Kidney (tissue), 14 donors: ENCODE data around the gene SUDS3. TPM values are rescaled to one million over a fixed set of nuclear protein-coding genes. Genes with fewer than 3 reads are reported as not detected.

Experiments used
- DNase-seq, 5 donors: peaks; one replicate each; pipeline ENCODE4 v3.0.0-alpha.2; 2013 to 2020
- FAIRE-seq: peaks from 2 replicates; lab custom pipeline; 2012; peaks lifted over from hg19 to GRCh38; lab: Jason Lieb, UNC
- H3K27ac ChIP-seq, 2 donors: one replicate each; pipeline ENCODE4 v1.7.0; 2013; ENCODE audit warnings: low read depth in 2 of 2, low read length in 2 of 2, inconsistent platforms in 1 of 2
- H3K27me3 ChIP-seq: one replicate; pipeline ENCODE4 v1.7.1; 2013; ENCODE audit warnings: low read length, inconsistent platforms; ENCODE audit not compliant: control insufficient read depth, insufficient read depth
- H3K36me3 ChIP-seq, 3 donors: one replicate each; pipeline versions ENCODE4 v1.7.0 to v1.7.1; 2013; ENCODE audit warnings: low read length in 3 of 3, control low read depth in 1 of 3, inconsistent platforms in 1 of 3; ENCODE audit not compliant: insufficient read depth in 3 of 3, control insufficient read depth in 2 of 3
- H3K4me1 ChIP-seq, 3 donors: one replicate each; pipeline versions ENCODE4 v1.7.0 to v1.7.1; 2013; ENCODE audit warnings: low read length in 3 of 3, inconsistent platforms in 1 of 3, low read depth in 1 of 3; ENCODE audit not compliant: control insufficient read depth in 2 of 3, insufficient read depth in 2 of 3
- H3K4me3 ChIP-seq, 3 donors: one replicate each; pipeline versions ENCODE4 v1.7.0 to v1.8.1; 2013; ENCODE audit warnings: low read length in 3 of 3, control low read depth in 1 of 3, inconsistent platforms in 1 of 3
- H3K9ac ChIP-seq, 3 donors: one replicate each; pipeline versions ENCODE4 v1.7.0 to v1.7.1; 2013; ENCODE audit warnings: low read length in 3 of 3, control low read depth in 1 of 3, inconsistent platforms in 1 of 3
- H3K9me3 ChIP-seq, 3 donors: one replicate each; pipeline versions ENCODE4 v1.7.0 to v1.7.1; 2013; ENCODE audit warnings: low read length in 3 of 3, control low read depth in 1 of 3, inconsistent platforms in 1 of 3; ENCODE audit not compliant: control insufficient read depth in 2 of 3, insufficient read depth in 1 of 3
- CTCF ChIP-seq: IDR thresholded peaks from 3 replicates; pipeline ENCODE4 v1.5.1; 2012; ENCODE audit warnings: mild to moderate bottlenecking, moderate library complexity, borderline replicate concordance; ENCODE audit not compliant: insufficient read depth; ENCODE audit errors: extremely low read depth
- intact Hi-C: fragments of 100-400 bp; cut with DNase I; formaldehyde crosslinking; loops from one replicate; pipeline ENCODE4 v1.11.1; 2022
- polyA plus RNA-seq: library from polyadenylated mRNA; stranded (reverse); fragments of 350-450 nt; fragmentation: Illumina TruSeq; extraction: RNeasy Lipid Tissue Mini Kit (QIAGEN cat#74804); gene quantifications from one replicate; pipeline ENCODE4 v1.2.3, GENCODE V29; 2014; ENCODE audit warnings: low read depth, low replicate concordance; ENCODE audit not compliant: insufficient read depth
- total RNA-seq: library from RNA; stranded (reverse); fragmentation: NEBNext Ultra II Directional; extraction: Animal tissue kit (Norgen Biotek cat#: 25700); gene quantifications from one replicate; pipeline ENCODE4 v1.2.1, GENCODE V29; 2021
- donor health status: control.
- donor health status: control.
- donor health status: control.
- donor health status: control.
- donor health status: control.
- donor health status: DM: yes; HTN: yes; CAD: no.
- donor health status: Normal renal cell carcinoma (clear cell type).

The SUDS3 gene
- total and polyA plus RNA-seq, 2 donors from 2014 or later, result 14.9 to 29.0 TPM

- H3K4me3 ChIP-seq, result no peak overlapping the region
- H3K9ac ChIP-seq, result no peak overlapping the region
- H3K9me3 ChIP-seq, result no peaks in the 10 kb centered on the region
- H3K4me1 ChIP-seq, result peaks cover 0 to 4% (median 0%) of the 10 kb centered on the region in 3 donors
- intact Hi-C loops, result no loop called here
- no peak for DNase-seq
- no peak for TF ChIP-seq CTCF
- no peak overlapping the region for H3K27ac ChIP-seq
- no peaks in the 10 kb centered on the region for H3K36me3 ChIP-seq
- H3K27me3 ChIP-seq, result no peaks in the 10 kb centered on the region
- no peak for FAIRE-seq
These were observed 52.3 kb downstream of the SUDS3 start for GRCh38 chr12:118428643-118429042.

GRCh38 chr12:118429688-118430383 is 53.5 kb downstream of the SUDS3 start:
- no peaks in the 10 kb centered on the region for H3K36me3 ChIP-seq
- H3K4me3 ChIP-seq, result no peak overlapping the region
- no peak for FAIRE-seq
- peak overlapping the region in 1 of 2 donors; percentile 48 for H3K27ac ChIP-seq
- intact Hi-C loops, result no loop called here
- H3K9me3 ChIP-seq, result no peaks in the 10 kb centered on the region
- no peaks in the 10 kb centered on the region for H3K27me3 ChIP-seq
- no peak for DNase-seq
- TF ChIP-seq CTCF, result no peak
- H3K4me1 ChIP-seq, result peaks cover 0 to 4% (median 0%) of the 10 kb centered on the region in 3 donors
- no peak overlapping the region for H3K9ac ChIP-seq

GRCh38 chr12:118430516-118430915 is 54.2 kb downstream of the SUDS3 start:
- Histone ChIP-seq H3K4me1 (peaks cover 0 to 4% (median 0%) of the 10 kb centered on the region in 3 donors), H3K4me3 (no peak overlapping the region), H3K36me3 (no peaks in the 10 kb centered on the region), H3K9ac (no peak overlapping the region), H3K9me3 (no peaks in the 10 kb centered on the region), H3K27ac (no peak overlapping the region), H3K27me3 (no peaks in the 10 kb centered on the region)
- DNase-seq (no peak), FAIRE-seq (no peak)
- intact Hi-C loops, result no loop called here
- no peak for TF ChIP-seq CTCF
